ENCODE results near the gene COBL. TPM values are rescaled to one million over a fixed set of nuclear protein-coding genes. Genes with fewer than 3 reads are reported as not detected.

The COBL gene
- total and polyA plus RNA-seq, 2 of the 4 experiments (the other 2 are of a cell fraction): under 0.01 TPM; not detected in 1

GRCh38 chr7:51276091-51276605 lies 40.5 kb downstream of the COBL start:
- H2AK9ac ChIP-seq (replicated peaks; ENCODE audit: low read depth, low read length, poor library complexity): no peak overlapping the region
- H3K4me3 ChIP-seq (ENCODE audit: insufficient read depth, low read depth, low read length): no peak overlapping the region
- no CpG with 5 or more reads among the region's 7 CpGs for WGBS, 2 experiments (ENCODE audit: extremely low coverage in 2 of 2, insufficient read length in 1 of 2)
- intact Hi-C loops (cut with micrococcal nuclease) (no loop called here), in situ Hi-C loops (cut with MboI; ENCODE audit: low sequenced_read_pairs) (no loop called here), dilution Hi-C loops (cut with HindIII; ENCODE audit: low sequenced_read_pairs, unreplicated experiment) (no loop called here)
- no peak overlapping the region for H2AFZ ChIP-seq (replicated peaks; ENCODE audit: low read length, poor library complexity)
- no peaks in the 10 kb centered on the region for H3K4me1 ChIP-seq (ENCODE audit: control insufficient read depth, insufficient read depth, low read length)
- no peak overlapping the region for H2BK20ac ChIP-seq (ENCODE audit: low read depth, low read length)
- no peak overlapping the region for H3K56ac ChIP-seq (ENCODE audit: extremely low read depth, insufficient read depth, low read length)
- H2AK5ac ChIP-seq (ENCODE audit: low read depth, low read length): no peak overlapping the region
- no peak for DNase-seq
- CTCF ChIA-PET: no interaction called here
- no peak overlapping the region for H3K23ac ChIP-seq (ENCODE audit: low read depth, low read length)
- no peak overlapping the region for H3K4me2 ChIP-seq (ENCODE audit: low read depth, low read length)
- no peak overlapping the region for H3K18ac ChIP-seq (ENCODE audit: low read depth, low read length)
- TF ChIP-seq USF2 (IDR thresholded peaks at IDR 0.05; ENCODE audit: low read depth, low read length): no peak
- TF ChIP-seq FOS (IDR thresholded peaks at IDR 0.05; ENCODE audit: low read depth, low read length): no peak
- no peak for TF ChIP-seq CHD1 (IDR thresholded peaks at IDR 0.05; ENCODE audit: low read depth, low read length)
- no peak for TF ChIP-seq NFE2L2 (IDR thresholded peaks at IDR 0.05; ENCODE audit: low read depth, low read length)
- TF ChIP-seq RCOR1 (IDR thresholded peaks at IDR 0.05; ENCODE audit: insufficient replicate concordance, low read length): no peak
- TF ChIP-seq POLR2A (IDR thresholded peaks at IDR 0.05; ENCODE audit: low read depth, low read length): no peak
- no peak for TF ChIP-seq MXI1 (IDR thresholded peaks at IDR 0.05; ENCODE audit: borderline replicate concordance, low read depth, low read length)
- TF ChIP-seq RAD21 (IDR thresholded peaks at IDR 0.05; ENCODE audit: low read length): no peak
- TF ChIP-seq CEBPB (IDR thresholded peaks at IDR 0.05; ENCODE audit: low read depth, low read length): no peak
- no peak for TF ChIP-seq CTCF (conservative IDR thresholded peaks at IDR 0.05; ENCODE audit: low read depth, low read length)
- TF ChIP-seq MAFK (IDR thresholded peaks at IDR 0.05; ENCODE audit: low read depth, low read length): no peak
- no peak for TF ChIP-seq SMC3 (IDR thresholded peaks at IDR 0.05; ENCODE audit: low read depth, low read length)
- TF ChIP-seq BHLHE40 (IDR thresholded peaks at IDR 0.05; ENCODE audit: low read depth, low read length): no peak
- no peak for TF ChIP-seq ELK1 (IDR thresholded peaks at IDR 0.05; ENCODE audit: borderline replicate concordance, low read depth, low read length)
- TF ChIP-seq RFX5 (IDR thresholded peaks at IDR 0.05; ENCODE audit: low read depth, low read length): no peak
- no peak for TF ChIP-seq MAZ (IDR thresholded peaks at IDR 0.05; ENCODE audit: borderline replicate concordance, low read depth, low read length)
- no peak overlapping the region for H3K9ac ChIP-seq (ENCODE audit: low read depth, low read length)
- H3K9me1 ChIP-seq (ENCODE audit: insufficient read depth, low read length): no peaks in the 10 kb centered on the region
- no peak overlapping the region for H2BK15ac ChIP-seq (ENCODE audit: low read depth, low read length)
- H3K79me1 ChIP-seq (ENCODE audit: low read depth in 1 of 2, low read length in 2 of 2): no peaks in the 10 kb centered on the region
- H3K36me3 ChIP-seq (ENCODE audit: control insufficient read depth, insufficient read depth, low read length): no peaks in the 10 kb centered on the region
- no peak overlapping the region for H4K8ac ChIP-seq (ENCODE audit: low read depth in 2 of 2, low read length in 2 of 2)
- no peak overlapping the region for H3K14ac ChIP-seq (replicated peaks; ENCODE audit: low read depth, low read length)
- H2BK120ac ChIP-seq (ENCODE audit: low read depth, low read length): no peak overlapping the region
- POLR2A ChIA-PET (ENCODE audit: unreplicated experiment): no interaction called here
- no TSS peak for BruUV-seq (replicated peaks)
- H4K91ac ChIP-seq (ENCODE audit: insufficient read depth, low read depth, low read length): no peak overlapping the region
- no peaks in the 10 kb centered on the region for H3K9me3 ChIP-seq (ENCODE audit: control insufficient read depth, insufficient read depth, low read length)
- H3K27me3 ChIP-seq (ENCODE audit: control insufficient read depth, insufficient read depth, low read length): no peaks in the 10 kb centered on the region
- no peak overlapping the region for H4K5ac ChIP-seq (ENCODE audit: low read depth, low read length)
- H2BK5ac ChIP-seq (ENCODE audit: low read depth, low read length, poor library complexity, severe bottlenecking): no peak overlapping the region
- H3K27ac ChIP-seq (ENCODE audit: insufficient read depth, low read length): no peak overlapping the region
- no peaks in the 10 kb centered on the region for H4K20me1 ChIP-seq (ENCODE audit: insufficient read depth, low read length)
- no peak overlapping the region for H3K4ac ChIP-seq (ENCODE audit: low read depth, low read length)
- ATAC-seq (ENCODE audit: low read depth): no peak

Measured in IMR-90 (cell line).